Peyer's patch (tissue), 4 donors: ENCODE results near the gene VSTM4. TPM values are rescaled to one million over a fixed set of nuclear protein-coding genes. Genes with fewer than 3 reads are reported as not detected.

Experiments used
- DNase-seq, 3 donors: peaks; one replicate each; pipeline ENCODE4 v3.0.0-alpha.2; 2017 to 2019
- H3K27ac ChIP-seq, 4 donors: fragments of 200-600 bp; sonication (generic); one replicate each; pipeline ENCODE4 v1.5.1; 2016 to 2019
- H3K27me3 ChIP-seq, 2 donors: fragments of 200-600 bp; sonication (generic); one replicate each; pipeline ENCODE4 v1.5.1; 2019
- H3K36me3 ChIP-seq, 3 donors: fragments of 200-600 bp; sonication (generic); one replicate each; pipeline ENCODE4 v1.5.1; 2016 to 2019
- H3K4me1 ChIP-seq, 4 donors: fragments of 200-600 bp; sonication (generic); one replicate each; pipeline ENCODE4 v1.5.1; 2016 to 2019
- H3K4me3 ChIP-seq, 4 donors: fragments of 200-600 bp; sonication (generic); 1 replicate in 3 of 4; 2 replicates in 1 of 4; pipeline ENCODE4 v1.5.1; 2016 to 2019; ENCODE audit warnings: mild to moderate bottlenecking in 1 of 4
- H3K9me3 ChIP-seq, 4 donors: fragments of 200-600 bp; sonication (generic); one replicate each; pipeline ENCODE4 v1.5.1; 2016 to 2019; ENCODE audit warnings: mild to moderate bottlenecking in 1 of 4
- CTCF ChIP-seq, 6 experiments: fragments of 450-650 bp in 4 of 6; fragments of 200-600 bp in 2 of 6; sonication (generic) in 1 of 6; IDR thresholded peaks; one replicate each; pipeline ENCODE4 v1.5.1; 2017 to 2019; ENCODE audit warnings: antibody characterized with exemption in 6 of 6, mild to moderate bottlenecking in 3 of 6, moderate library complexity in 1 of 6
- POLR2A ChIP-seq, 2 donors: fragments of 450-650 bp; IDR thresholded peaks; one replicate each; pipeline ENCODE4 v1.5.1; 2017; ENCODE audit warnings: antibody characterized with exemption in 2 of 2, mild to moderate bottlenecking in 2 of 2, moderate library complexity in 2 of 2
- total RNA-seq, 4 donors: library from RNA; depleted of rRNA; stranded (reverse); fragments of >200 nt; gene quantifications; one replicate each; pipeline ENCODE4 v1.1.0, GENCODE V29; 2016

The VSTM4 gene
- total RNA-seq, 4 donors from 2014 or later: 1.7 to 4.7 (median 3.8) TPM

GRCh38 chr10:49012603-49013002 is 102.7 kb downstream of the VSTM4 start:
- Histone ChIP-seq H3K27me3 (no peaks in the 10 kb centered on the region), H3K9me3 (no peaks in the 10 kb centered on the region), H3K4me3 (no peak overlapping the region), H3K4me1 (peaks cover 0 to 6% (median 0%) of the 10 kb centered on the region in 4 donors), H3K27ac (no peak overlapping the region), H3K36me3 (no peaks in the 10 kb centered on the region)
- TF ChIP-seq POLR2A (IDR thresholded peaks at IDR 0.05) (no peak), CTCF (IDR thresholded peaks at IDR 0.05) (no peak)
- DNase-seq: no peak

GRCh38 chr10:49011756-49012155 is 103.6 kb downstream of the VSTM4 start:
- Histone ChIP-seq H3K4me1 (peaks cover 0 to 6% (median 0%) of the 10 kb centered on the region in 4 donors), H3K27me3 (no peaks in the 10 kb centered on the region), H3K27ac (no peak overlapping the region), H3K9me3 (no peaks in the 10 kb centered on the region), H3K36me3 (no peaks in the 10 kb centered on the region), H3K4me3 (no peak overlapping the region)
- no peak for DNase-seq
- TF ChIP-seq POLR2A (IDR thresholded peaks at IDR 0.05) (no peak), CTCF (IDR thresholded peaks at IDR 0.05) (no peak)

- Histone ChIP-seq H3K9me3 (no peaks in the 10 kb centered on the region), H3K27ac (no peak overlapping the region), H3K4me1 (peaks cover 0 to 6% (median 0%) of the 10 kb centered on the region in 4 donors), H3K36me3 (no peaks in the 10 kb centered on the region), H3K27me3 (no peaks in the 10 kb centered on the region), H3K4me3 (no peak overlapping the region)
- no peak for DNase-seq
- no peak for TF ChIP-seq POLR2A (IDR thresholded peaks at IDR 0.05)
- TF ChIP-seq CTCF (IDR thresholded peaks at IDR 0.05): no peak
Observed at GRCh38 chr10:49010865-49011264, 104.5 kb downstream of the VSTM4 start.

GRCh38 chr10:49010295-49010694 is 105.0 kb downstream of the VSTM4 start:
- Histone ChIP-seq H3K4me3 (no peak overlapping the region), H3K27ac (no peak overlapping the region), H3K36me3 (no peaks in the 10 kb centered on the region), H3K9me3 (no peaks in the 10 kb centered on the region), H3K27me3 (no peaks in the 10 kb centered on the region), H3K4me1 (peaks cover 0 to 6% (median 0%) of the 10 kb centered on the region in 4 donors)
- no peak for TF ChIP-seq CTCF (IDR thresholded peaks at IDR 0.05)
- no peak for TF ChIP-seq POLR2A (IDR thresholded peaks at IDR 0.05)
- no peak for DNase-seq

- H3K36me3 ChIP-seq: no peaks in the 10 kb centered on the region
- no peak overlapping the region for H3K27ac ChIP-seq
- TF ChIP-seq POLR2A (IDR thresholded peaks at IDR 0.05) (no peak), CTCF (IDR thresholded peaks at IDR 0.05) (no peak)
- no peak overlapping the region for H3K4me3 ChIP-seq
- no peaks in the 10 kb centered on the region for H3K9me3 ChIP-seq
- peaks cover 0 to 6% (median 0%) of the 10 kb centered on the region in 4 donors for H3K4me1 ChIP-seq
- DNase-seq: no peak
- no peaks in the 10 kb centered on the region for H3K27me3 ChIP-seq
Observed at GRCh38 chr10:49009199-49009979, 105.9 kb downstream of the VSTM4 start.
